ENCODE data around the gene CGAS.
"Not testable (repeated sequence)": the region's sequence is repeated elsewhere in the genome, so short reads cannot be mapped to it uniquely, and the experiment has no call there.

The CGAS gene

DNA sequence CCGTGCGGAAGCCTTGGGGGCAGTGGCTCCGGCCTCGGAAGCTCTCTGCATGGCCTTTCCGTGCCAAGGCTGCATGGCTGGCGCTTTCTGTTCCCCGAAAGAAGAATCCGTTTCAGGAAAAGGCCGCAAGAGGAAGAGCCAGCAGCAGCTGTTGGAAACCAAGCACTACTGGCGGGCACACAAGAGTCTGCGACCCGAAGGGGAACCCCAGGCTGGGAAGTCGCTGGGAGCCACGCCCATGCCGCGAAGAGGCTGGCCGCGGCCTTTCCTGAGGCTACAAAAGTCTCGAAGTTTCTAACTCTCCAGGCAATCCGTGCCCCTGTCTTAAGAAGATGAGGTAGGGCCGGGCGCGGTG lies at the start of gene CGAS:
CGAS (minus strand) TSS at position 191 of the 355 bp plus-strand sequence; CDS start at position 75, 116 bp downstream.
- peak; percentile 79 for DNase-seq

DNA sequence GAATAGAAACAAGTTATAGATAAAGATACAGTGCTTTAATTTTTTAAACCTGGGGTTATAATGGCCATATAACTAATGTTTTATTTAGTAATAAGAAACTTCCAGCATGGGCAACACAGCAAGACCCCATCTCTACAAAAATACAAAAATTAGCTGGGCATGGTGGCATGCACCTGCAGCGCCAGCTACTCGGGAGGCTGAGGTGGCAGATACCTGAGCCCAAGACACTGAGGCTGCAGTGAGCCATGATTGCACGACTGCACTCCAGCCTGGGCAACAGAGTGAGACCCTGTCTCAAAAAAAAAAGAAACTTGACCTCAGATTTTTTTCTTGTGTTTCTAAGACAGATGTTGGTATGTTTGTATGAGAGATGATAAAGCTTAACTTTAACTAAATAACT lies 45.8 kb upstream of the CGAS start:
- no peak for DNase-seq

DNA sequence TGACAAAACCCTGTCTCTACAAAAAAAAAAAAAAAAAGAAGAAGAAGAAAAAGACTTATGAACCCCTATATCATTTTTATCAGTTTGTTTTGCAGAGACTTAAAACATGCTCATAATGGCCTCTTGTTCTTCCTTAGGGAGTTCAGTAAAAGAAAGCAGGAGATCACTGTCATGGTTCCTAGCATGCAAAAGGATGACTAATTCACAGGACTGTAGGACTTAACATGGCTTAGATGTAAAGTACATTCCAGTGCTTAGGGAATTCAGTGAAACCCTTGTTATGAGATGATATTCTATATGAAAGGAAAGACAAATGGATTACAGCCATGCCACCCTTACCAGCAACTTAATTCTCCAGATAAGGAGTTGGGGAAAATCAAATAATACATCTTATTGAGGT lies 39.3 kb upstream of the CGAS start:
- no peak for DNase-seq

DNA sequence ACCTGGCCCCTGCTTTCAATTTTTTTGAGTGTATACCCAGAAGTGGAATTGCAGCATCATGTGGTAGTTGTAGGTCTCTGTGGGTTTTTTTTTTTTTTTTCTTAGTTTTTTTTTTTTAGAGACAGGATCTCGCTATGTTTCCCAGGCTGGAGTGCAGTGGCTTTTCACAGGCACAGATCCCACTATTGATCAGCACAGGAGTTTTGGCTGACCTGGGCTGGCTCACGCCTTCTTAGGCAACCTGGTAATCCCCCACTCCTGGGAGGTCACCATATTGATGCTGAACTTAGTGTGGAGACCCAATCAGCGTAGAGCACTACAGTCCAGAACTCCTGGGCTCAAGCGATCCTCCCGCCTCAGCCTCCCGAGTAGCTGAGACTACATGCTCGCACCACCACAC lies 35.4 kb upstream of the CGAS start:
- no peak for DNase-seq

DNA sequence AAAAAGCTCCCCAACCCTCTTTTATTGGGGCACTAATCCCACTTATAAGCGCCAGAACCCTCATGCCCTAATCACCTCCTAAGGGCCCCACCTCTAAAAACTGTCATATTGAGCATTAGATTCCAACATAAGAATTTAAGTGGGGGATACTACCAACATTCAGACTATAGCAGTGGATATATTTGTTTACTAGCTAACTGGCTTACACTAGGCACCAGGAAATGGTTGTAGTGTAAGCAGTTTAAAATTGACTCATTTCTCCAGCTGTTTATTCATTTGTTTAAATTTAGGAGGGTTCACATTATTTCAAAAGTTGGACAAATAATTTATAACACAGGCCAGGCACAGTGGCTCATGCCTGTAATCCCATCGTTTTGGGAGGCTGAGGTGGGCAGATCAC lies 32.3 kb upstream of the CGAS start:
- no peak for DNase-seq

DNA sequence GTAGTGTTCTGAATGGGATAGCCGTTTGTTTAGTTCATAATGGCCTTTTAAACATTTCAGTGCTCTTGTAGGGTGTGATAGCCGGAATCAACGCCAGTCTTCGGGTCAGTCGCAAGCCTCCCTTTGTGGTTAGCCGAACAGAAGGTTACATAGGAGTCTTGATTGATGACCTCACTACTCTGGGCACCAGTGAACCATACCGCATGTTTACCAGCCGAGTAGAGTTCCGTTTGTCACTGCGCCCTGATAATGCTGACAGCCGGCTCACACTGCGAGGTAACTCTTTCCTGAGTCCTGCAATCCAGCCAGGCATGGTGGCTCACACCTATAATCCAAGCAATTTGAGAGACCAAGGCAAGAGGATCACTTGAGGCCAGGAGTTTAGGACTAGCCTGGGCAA lies 29.9 kb upstream of the CGAS start:
- DNase-seq = no peak

DNA sequence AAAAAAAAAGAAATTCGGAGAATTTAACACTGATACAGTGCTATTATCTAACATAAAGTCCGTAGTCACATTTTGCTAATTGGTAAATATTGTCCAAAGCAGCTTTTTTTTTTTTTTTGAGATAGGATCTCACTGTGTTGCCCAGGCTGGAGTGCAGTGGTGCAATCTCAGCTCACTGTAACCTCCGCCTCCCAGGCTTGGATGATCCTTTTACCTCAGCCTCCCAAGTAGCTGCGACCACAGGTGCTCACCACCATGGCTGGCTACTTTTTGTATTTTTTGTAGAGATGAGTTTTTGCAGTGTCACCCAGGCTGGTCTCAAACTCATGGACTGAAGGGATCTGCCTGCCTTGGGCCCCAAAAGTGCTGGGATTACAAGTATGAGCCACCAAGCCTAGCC lies 25.3 kb upstream of the CGAS start:
- no peak for DNase-seq

DNA sequence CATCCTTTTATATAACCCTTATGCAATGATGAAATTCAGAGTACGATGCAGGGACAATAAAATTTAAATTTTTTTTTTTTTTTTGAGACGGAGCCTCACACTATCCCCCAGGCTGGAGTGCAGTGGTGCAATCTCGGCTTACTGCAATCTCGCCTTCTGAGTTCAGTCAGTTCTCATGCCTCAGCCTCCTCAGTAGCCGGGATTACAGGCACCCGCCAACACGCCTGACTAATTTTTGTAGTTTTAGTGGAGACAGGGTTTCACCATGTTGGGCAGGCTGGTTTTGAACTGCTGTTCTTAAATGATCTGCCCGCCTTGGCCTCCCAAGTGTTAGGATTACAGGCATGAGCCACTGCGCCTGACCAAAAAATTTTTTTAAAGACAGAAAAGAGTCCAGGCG lies 24.6 kb upstream of the CGAS start:
- DNase-seq = no peak

DNA sequence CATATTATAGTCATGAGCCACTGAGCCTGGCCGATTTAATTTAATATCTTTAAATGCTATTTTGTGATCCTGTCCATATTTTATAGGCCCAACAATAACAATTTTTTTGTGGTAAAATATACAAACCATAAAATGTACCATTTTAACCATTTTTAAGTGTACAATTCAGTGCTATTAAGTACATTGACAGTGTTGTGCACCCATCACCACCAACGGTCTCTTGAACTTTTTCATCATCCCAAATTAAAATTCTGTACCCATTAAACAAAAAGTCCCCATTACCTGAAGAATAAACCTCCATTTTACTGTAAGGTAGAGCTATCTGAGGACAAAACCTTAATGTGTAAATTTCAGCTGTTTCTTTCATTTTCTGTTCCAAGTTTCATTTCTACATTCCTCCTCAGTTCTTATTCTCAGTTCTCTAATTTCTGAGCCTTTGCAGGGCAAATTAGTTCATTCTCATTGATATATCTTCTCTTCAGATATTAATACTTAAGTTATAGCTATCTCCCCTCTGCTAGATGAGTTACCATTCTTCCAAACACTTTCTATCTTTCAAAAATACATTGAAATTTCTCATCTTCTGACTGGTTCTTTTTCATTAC lies 19.7 kb upstream of the CGAS start:
- no peak for DNase-seq

DNA sequence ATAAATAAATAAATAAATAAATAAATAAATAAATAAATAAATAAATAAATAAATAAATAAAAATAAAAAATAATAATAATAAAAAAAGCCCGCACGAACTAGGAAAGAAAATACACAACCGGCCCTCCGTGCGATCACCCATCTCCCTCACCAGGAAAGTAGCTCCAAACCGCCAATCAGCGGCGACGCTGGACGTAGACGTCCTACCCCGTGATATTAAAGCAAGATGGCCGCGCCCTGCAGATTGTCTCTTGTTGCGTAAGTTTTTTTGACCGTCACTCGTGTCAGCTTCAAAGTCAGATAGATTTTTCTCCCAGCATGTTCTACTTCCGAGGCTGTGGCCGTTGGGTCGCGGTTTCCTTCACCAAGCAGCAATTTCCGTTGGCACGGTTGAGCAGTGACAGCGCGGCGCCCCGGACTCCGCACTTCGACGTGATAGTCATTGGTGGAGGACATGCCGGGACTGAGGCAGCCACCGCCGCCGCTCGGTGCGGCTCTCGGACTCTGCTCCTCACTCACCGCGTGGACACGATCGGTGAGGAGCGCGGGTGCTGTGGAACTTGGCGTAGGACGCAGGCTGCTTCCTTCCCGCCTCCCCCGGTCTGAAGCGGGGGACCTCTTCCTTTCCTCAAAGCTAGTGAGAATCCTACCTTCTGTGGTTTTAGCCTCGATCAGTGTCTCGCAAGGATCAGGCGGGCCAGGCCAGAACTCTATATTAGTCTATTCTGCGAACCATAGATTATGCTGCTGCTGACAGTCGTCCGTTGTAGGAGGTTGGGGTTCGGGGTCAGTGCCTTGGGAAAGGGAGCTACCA lies 9.6 kb upstream of the CGAS start, which contains the start of gene MTO1:
MTO1 (plus strand) TSS at position 201 of the 814 bp plus-strand sequence; CDS start at position 319, 118 bp downstream.
- peak; percentile 83 for DNase-seq

DNA sequence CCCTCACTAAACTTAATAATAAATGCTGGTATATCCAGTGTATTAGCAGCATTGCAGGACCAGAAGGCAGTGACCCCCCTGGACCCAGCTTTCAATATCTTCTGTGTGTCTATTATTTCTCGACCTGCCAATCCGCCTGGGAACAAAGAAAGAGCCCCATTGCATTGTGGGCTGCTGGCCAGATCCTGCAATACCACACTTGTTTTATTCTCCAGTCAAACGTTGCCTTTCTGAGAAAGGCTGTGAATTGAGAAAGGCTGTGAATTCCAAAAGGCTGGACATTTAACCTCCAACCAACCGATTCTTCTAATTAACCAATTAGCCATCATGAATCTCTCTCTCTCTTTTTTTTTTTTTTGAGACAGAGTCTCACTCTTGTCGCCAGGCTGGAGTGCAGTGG lies 8.0 kb upstream of the CGAS start:
- DNase-seq = no peak

DNA sequence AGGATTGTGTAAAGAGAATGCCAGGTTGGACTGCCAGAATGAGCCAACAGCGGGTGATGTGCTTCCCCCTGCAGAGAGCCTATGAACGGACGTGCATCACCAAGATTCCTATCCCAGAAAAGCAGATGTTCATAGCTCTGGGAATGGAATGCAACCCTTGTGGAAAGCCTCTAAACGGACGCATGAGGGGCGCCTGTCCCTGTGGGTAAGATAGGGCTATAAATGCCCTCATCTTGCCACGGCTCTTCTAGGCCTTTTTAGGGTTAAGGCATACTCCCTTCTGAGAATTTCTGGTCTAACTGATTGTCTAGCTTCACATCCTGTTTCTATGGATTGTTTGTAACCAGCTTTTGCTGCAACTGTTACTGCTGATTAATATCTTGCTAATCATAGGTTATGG lies 7.4 kb upstream of the CGAS start:
- not testable (repeated sequence) for DNase-seq

DNA sequence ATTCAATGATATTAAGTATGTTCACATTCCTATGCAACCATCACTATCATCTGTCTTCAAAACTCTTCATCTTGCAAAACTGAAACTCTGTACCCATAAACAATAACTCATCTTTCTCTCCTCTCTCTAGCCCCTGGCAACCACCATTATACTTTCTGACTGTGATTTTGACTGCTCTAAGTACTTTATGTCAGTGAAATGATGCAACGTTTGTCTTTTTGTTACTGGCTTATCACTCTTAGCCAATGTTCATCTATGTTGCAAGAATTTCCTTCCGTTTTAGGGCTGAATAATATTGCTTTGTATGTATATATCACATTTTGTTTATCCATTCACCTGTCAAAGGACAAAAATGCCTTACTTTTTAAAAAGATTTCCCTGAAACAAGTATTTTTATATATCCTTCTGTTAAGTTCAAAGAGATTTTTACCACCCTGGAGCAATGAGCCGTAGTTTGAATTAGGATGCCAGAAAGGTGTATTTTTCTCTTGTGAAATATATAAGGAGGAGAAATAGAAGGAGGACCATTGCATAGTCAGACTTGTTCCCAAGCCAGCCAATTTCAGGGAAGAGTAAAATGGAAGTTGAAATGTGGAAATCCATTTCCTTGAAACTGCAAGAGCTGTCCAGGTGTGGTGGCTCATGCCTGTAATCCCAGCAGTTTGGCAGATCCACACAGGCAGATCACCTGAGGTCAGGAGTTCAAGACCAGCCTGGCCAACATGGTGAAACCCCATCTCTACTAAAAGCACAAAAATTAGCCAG lies 4.0 kb upstream of the CGAS start:
- DNase-seq = no peak

DNA sequence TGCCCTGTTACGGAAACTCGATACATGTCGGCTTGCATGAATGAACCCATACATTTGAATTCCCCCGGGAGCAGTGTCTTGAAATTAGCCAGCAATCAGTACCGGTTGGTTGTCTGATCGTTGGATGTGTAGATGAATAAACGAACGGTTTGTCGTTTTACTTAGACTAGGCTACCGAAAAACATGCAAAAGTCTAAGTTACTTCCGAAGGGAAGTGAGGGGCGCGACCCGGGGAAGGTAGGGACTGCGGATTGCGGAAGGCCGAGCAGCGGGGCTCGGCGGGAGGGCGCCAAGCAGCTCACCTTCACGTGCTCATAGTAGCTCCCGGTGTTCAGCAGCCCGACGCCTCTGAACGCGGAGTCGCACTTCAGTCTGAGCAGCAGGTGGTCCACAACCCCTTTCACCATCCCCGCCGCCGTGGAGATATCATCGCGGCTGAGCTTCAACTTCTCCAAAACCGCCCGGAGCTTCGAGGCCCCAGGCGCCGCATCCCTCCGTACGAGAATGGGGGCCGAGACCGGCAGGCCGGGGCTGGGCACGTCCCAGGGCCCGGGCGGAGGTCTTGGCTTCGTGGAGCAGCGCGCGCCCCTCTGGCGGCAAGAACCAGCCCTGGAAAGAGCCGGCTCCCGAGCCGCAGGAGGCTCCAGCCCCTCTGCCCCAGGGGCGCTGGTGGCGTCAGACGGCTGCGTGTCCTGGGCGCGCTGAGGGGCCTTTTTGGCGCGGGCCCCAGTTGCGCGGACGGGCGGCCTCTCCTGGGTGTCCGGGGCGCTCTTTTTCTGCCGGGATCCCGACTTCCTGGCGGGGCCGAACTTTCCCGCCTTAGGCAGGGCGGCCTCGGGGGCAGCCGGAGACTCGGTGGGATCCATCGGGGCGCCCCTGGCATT lies 632 bp downstream of the CGAS start:
- DNase-seq = peak; percentile 38

DNA sequence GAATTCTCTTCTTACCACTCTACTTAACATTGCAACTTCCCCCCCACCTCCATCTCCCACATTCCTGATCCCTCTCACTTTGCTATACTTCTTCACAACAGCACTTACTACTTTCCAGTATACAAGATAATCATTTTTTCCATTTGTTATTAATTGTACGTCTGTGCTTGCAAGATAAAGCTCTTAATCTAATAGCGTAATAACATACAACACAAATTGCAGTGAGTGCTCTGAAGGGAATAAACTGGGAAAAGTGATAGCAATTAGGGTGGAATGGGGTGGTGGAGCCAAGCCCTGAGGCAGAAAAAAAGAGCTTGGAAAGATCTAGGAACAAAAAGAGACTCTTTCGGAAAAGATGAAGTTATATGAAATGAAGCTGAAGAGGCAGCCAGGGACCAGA lies 8.5 kb downstream of the CGAS start:
- no peak for DNase-seq

DNA sequence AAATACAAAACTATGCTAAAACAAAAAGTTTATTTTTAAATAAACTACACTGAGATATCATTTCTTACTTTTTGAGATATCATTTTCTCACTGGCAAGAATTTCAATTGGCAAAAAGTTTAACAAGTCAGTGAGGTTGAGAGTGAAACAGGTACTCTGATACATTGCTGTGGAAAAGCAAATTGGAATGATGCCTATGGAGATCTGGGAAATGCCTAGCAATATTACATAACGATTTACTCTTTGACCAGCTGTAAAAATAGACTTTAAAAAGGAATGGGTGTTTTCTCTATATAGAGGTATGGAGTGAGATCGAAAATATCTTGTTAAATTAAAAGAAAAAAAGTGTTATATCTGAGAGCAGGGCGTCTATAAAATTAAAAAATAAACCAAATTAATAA lies 16.9 kb downstream of the CGAS start:
- no peak for DNase-seq

DNA sequence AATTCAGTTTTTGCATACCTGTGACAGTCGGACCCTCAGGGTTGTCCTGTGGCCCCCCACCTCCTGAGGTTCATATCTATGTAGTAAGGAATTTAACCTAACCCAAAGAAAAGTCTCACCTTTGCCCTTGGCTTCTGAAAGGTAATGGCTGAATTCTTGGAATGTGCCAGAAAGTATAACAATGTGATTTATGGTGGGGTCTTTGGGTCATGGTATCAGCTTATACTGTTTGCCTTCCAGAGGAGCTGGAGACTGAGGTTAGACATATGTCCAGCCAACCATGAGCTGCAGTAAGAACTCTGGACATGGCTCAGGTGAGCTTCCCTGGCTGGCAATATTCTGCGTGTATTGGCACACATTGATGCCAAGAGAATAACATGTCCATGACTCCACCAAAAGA lies 30.6 kb downstream of the CGAS start:
- no peak for DNase-seq

DNA sequence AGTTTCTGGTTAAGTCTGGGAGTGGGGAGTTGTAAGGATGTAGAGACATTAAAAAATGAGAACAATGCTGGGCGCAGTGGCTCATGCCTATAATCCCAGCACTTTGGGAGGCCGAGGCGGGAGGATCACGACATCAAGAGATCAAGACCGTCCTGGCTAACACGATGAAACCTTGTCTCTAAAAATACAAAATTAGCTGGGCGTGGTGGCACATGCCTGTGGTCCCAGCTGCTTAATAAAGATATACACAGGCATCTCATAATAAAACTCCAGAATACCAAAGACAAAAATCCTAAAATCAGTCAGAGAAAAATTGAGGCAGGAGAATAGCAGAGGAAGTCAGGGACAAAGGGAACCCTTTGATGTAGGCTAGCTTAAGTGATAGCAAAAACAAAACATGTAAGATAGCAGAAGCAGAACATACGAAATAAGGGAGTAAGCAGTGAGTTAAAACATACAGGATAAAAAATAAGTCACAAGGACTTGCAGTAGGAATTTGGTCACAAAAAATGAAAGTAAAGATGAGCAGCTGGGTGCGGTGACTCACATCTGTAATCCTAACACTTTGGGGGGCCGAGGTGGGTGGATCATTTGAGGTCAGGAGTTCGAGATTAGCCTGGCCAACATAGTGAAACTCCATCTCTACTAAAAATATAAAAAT lies 33.9 kb downstream of the CGAS start:
- no peak for DNase-seq

DNA sequence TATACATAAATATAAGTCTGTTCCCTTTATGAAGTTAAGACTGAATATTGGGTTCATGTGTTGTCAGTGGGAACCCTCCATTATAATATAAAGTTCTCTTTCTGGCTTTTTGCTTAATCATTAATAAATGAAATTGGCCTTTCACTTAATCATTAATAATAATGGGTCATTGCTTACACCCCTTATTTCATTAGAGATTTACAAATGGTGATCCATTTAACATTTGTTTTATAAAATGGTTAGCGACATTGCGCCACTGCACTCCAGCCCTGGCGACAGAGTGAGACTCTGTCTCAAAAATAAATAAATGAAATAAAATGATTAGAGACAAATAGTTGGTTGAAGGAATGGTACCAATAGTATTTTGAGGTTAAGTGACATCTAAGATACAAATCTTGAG lies 39.0 kb downstream of the CGAS start:
- DNase-seq = no peak

DNA sequence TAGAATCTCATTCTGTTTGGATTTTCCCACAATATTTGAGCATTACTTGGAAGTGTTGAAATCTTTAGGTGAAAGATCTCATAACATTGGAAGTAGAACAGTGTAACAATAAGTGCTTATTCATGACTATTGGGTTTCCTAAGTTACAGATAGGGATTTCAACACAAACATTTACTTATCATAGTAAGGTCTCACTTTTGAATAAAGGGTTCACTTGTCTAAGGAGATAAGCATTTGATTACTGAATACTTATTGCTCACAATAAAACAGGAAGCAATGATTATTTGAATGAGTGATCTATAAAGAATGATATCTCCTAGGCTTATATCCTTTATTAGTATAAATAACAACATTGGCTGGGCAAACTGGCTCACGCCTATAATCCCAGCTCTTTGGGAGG lies 42.7 kb downstream of the CGAS start:
- no peak for DNase-seq

DNA sequence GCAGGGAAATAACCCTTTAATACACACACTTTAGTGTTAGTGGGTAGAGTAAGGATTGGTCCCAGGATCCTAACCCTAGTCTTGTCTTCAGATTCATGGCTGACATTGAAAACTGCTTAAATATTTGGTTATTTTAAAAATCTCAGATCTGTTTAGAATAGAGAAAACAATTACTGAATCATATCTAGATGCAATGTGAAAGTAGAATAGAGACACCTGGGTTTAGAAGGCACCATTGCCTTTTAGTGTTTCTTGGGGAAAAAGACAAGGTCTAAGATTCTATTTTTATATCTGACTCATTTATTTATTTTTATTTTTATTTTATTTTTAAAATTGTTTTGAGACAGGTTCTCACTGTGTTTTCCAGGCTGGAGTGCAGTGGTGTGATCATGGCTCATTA lies 51.4 kb downstream of the CGAS start:
- DNase-seq = no peak

DNA sequence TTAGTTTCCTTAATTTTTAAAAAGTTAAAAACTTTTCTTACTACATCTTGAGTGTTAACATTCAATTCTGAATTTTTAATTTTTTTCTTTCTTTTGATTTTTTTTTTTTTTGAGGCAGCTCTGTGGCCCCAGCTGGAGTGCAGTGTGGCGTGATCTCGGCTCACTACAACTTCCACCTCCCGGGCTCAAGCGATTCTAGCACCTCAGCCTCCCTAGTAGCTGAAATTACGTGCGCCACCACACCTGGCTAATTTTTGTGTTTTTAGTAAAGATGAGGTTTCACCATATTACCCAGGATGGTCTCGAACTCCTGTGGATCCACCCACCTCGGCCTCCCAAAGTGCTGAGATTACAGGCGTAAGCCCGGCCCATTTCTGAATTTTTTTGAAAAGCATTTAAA lies 56.2 kb downstream of the CGAS start:
- no peak for DNase-seq

All from KG1 (cell line).